ENCODE results near the gene RNF135. TPM values are rescaled to one million over a fixed set of nuclear protein-coding genes. Genes with fewer than 3 reads are reported as not detected.
"Not testable (repeated sequence)": the region's sequence is repeated elsewhere in the genome, so short reads cannot be mapped to it uniquely, and the experiment has no call there.

RNF135 gene
- total and polyA plus RNA-seq, 10 donors: 20.1 to 43.6 (median 34.2) TPM

DNA sequence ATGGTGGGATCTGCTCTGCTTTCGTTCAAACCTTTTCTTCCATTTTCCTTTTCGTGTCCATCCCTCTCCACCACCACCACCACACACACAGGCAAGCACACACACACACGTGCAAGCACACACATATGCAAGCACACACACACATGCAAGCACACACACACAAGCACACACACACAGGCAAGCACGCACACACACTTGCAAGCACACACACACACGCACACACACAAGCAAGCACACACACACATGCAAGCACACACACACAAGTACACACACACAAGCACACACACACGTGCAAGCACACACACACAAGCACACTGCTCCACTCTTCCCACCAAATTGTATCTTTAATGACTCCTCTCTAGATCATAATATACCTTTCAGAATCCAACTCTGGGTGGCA is 71.5 kb downstream of the RNF135 start:
- intact Hi-C loops (cut with DNase I; ENCODE audit: low total_unique reads); H3K4me1 ChIP-seq; H3K9me3 ChIP-seq: not testable (repeated sequence)

GRCh38 chr17:31046856-31047425 is 76.1 kb downstream of the RNF135 start:
- H3K36me3 ChIP-seq; intact Hi-C loops (cut with DNase I; ENCODE audit: low total_unique reads); H3K27ac ChIP-seq; H3K4me3 ChIP-seq; H3K27me3 ChIP-seq (replicated peaks in 1 of 7); DNase-seq; H3K9me3 ChIP-seq: not testable (repeated sequence)
- WGBS, 5 donors: 85 to 96% (median 93%) methylated on average over 4 to 7 of the region's 7 CpGs
- H3K4me1 ChIP-seq: peaks cover 0 to 12% (median 5%) of the 10 kb centered on the region in 6 donors

More for the DNA sequence above, 71.5 kb downstream of the RNF135 start:
- not testable (repeated sequence) for H3K36me3 ChIP-seq; H3K27ac ChIP-seq; DNase-seq; H3K27me3 ChIP-seq (replicated peaks in 1 of 7); H3K4me3 ChIP-seq
- WGBS, 5 donors: 88 to 99% (median 89%) methylated on average over 6 of the region's 6 CpGs

- Histone ChIP-seq H3K36me3 (peaks cover 0 to 9% (median 0%) of the 10 kb centered on the region in 6 donors), H3K27me3 (replicated peaks in 1 of 7) (no peaks in the 10 kb centered on the region), H3K27ac (no peak overlapping the region), H3K4me3 (no peak overlapping the region), H3K4me1 (peaks cover 0 to 22% (median 8%) of the 10 kb centered on the region in 6 donors), H3K9me3 (no peaks in the 10 kb centered on the region)
- TF ChIP-seq CTCF (IDR thresholded peaks at IDR 0.05 in 8 of 11, conservative IDR thresholded peaks at IDR 0.05 in 3 of 11) (no peak), POLR2A (IDR thresholded peaks at IDR 0.05) (no peak), POLR2AphosphoS5 (IDR thresholded peaks at IDR 0.05) (no peak)
- no peak for DNase-seq
- intact Hi-C loops (cut with DNase I; ENCODE audit: low total_unique reads): no loop called here
Observed at GRCh38 chr17:31048142-31048541, 77.3 kb downstream of the RNF135 start.

GRCh38 chr17:31048780-31049179 is 77.9 kb downstream of the RNF135 start:
- H3K4me1 ChIP-seq: peaks cover 0 to 22% (median 8%) of the 10 kb centered on the region in 6 donors
- intact Hi-C loops (cut with DNase I; ENCODE audit: low total_unique reads): no loop called here
- no peak for DNase-seq

More at GRCh38 chr17:31048780-31049179, 77.9 kb downstream of the RNF135 start:
- no peak overlapping the region for H3K27ac ChIP-seq
- TF ChIP-seq POLR2AphosphoS5 (IDR thresholded peaks at IDR 0.05) (no peak), CTCF (IDR thresholded peaks at IDR 0.05 in 8 of 11, conservative IDR thresholded peaks at IDR 0.05 in 3 of 11) (no peak), POLR2A (IDR thresholded peaks at IDR 0.05) (no peak)
- no peaks in the 10 kb centered on the region for H3K9me3 ChIP-seq
- H3K4me3 ChIP-seq: no peak overlapping the region
- peaks cover 0 to 9% (median 0%) of the 10 kb centered on the region in 6 donors for H3K36me3 ChIP-seq
- no peaks in the 10 kb centered on the region for H3K27me3 ChIP-seq (replicated peaks in 1 of 7)

Small RNAs within 50 kb of the gene (small RNA-seq; reads per million reads assigned to genes)
- gene AC138207.3 (0 reads per million in 4 donors), gene RN7SL138P (0 reads per million in 4 donors)

Other genes starting within 250 kb of the RNF135 start
- 10 to 100 TPM; 44.3 to 51.9 (median 49.0) TPM for gene CRLF3, start 146.3 kb upstream of the RNF135 start, total RNA-seq
- 10 to 100 TPM; 21.0 to 28.2 (median 24.4) TPM for gene CRLF3, start 146.3 kb upstream of the RNF135 start, polyA plus RNA-seq
- gene ATAD5, start 139.1 kb upstream of the RNF135 start, total RNA-seq: 1 to 10 TPM; 3.5 to 7.4 (median 4.5) TPM
- under 1 TPM; 0.61 to 0.80 (median 0.67) TPM for gene ATAD5, start 139.1 kb upstream of the RNF135 start, polyA plus RNA-seq
- gene TEFM, start 64.8 kb upstream of the RNF135 start, total RNA-seq: 10 to 100 TPM; 16.0 to 33.4 (median 18.0) TPM
- gene TEFM, start 64.8 kb upstream of the RNF135 start, polyA plus RNA-seq: 10 to 100 TPM in 2 of 3 donors, 1 to 10 TPM in 1; 8.4 to 14.6 (median 11.2) TPM
- 10 to 100 TPM; 40.0 to 79.7 (median 67.1) TPM for gene ADAP2, start 49.1 kb upstream of the RNF135 start, total RNA-seq
- gene ADAP2, start 49.1 kb upstream of the RNF135 start, polyA plus RNA-seq: 10 to 100 TPM; 10.3 to 17.7 (median 11.5) TPM
- gene NF1, start 123.9 kb downstream of the RNF135 start, total RNA-seq: 10 to 100 TPM; 49.1 to 97.7 (median 63.8) TPM
- gene NF1, start 123.9 kb downstream of the RNF135 start, polyA plus RNA-seq: 1 to 10 TPM; 3.1 to 5.7 (median 4.7) TPM